ENCODE results near the gene DSG3. TPM values are rescaled to one million over a fixed set of nuclear protein-coding genes. Genes with fewer than 3 reads are reported as not detected.

Gene DSG3
- total RNA-seq, 1 experiment from 2014 or later: 0.05 TPM

DNA sequence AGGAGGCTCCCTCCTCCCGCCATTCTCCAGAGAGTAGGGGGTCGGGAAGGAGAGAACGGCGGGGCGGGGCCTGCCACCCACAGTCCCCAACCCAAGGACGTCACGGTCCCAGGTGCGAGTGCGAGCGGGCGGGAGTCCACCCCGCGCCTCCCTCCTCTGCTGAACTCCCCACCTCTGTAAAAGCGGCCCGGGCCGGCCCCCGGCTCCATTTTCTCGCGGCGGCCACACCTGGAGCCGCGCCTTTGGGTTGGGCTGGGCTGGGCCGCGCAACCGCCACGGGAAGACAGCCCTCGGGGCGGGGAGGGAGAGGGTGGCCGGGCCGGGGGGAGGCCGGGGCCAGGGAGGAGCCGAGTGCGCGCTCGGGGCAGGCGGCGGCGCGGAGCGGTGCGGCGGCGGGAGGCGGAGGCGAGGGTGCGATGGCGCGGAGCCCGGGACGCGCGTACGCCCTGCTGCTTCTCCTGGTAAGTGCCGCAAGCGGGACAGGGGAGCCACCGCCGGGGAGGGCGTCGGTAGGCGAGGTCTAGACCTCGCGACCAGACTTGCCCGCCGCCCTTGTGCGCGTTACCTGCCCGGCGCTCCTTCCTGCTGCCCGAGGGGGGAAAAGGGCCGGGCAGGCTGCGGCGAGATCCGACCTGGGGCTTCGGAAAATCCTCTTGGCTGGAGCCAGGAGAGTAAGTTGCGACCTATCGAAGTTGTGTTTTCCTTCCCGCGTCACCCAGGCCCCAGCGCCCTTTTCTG is 50.5 kb downstream of the DSG3 start, which contains the start of gene DSG2:
Gene DSG2 (plus strand): TSS at position 342 of the 738 bp plus-strand sequence. CDS start 75 bp downstream, at position 417.
- Histone ChIP-seq H3K79me2 (ENCODE audit: insufficient read depth, low read length) (peaks cover 49% of the 10 kb centered on the region), H4K20me1 (ENCODE audit: insufficient read depth) (no peaks in the 10 kb centered on the region), H3K9me3 (ENCODE audit: control insufficient read depth in 1 of 2, insufficient read depth in 1 of 2, low read depth in 1 of 2, low read length in 2 of 2) (no peaks in the 10 kb centered on the region), H3K36me3 (ENCODE audit: control insufficient read depth in 1 of 2, insufficient read depth in 2 of 2, low read length in 2 of 2) (no peaks in the 10 kb centered on the region), H3K27ac (ENCODE audit: low read depth, low read length) (peak within 1 kb of the TSS; percentile 84), H3K4me2 (ENCODE audit: low read length) (peak within 1 kb of the TSS; percentile 86), H3K27me3 (ENCODE audit: insufficient read depth, low read length) (no peaks in the 10 kb centered on the region), H3K9me2 (ENCODE audit: insufficient read depth) (no peaks in the 10 kb centered on the region), H3K4me1 (ENCODE audit: control insufficient read depth in 1 of 2, insufficient read depth in 2 of 2, low read length in 2 of 2) (peaks cover 14 to 23% of the 10 kb centered on the region in 2 experiments), H2AFZ (ENCODE audit: low read depth, low read length, poor library complexity, severe bottlenecking) (no peak within 1 kb of the TSS), H3K9ac (ENCODE audit: low read length) (peak within 1 kb of the TSS; percentile 98), H3K4me3 (replicated peaks in 1 of 2; ENCODE audit: low read depth in 1 of 2, low read length in 2 of 2) (peak within 1 kb of the TSS; percentile 92 to 99)
- intact Hi-C loops (cut with micrococcal nuclease): no loop called here
- POLR2A ChIA-PET: no interaction called here
- DNase-seq (ENCODE audit: low read depth, low spot score) (no peak), ATAC-seq (peak; percentile 91)
- no TSS peak for BruUV-seq (replicated peaks)
- CTCF ChIA-PET: interaction anchor here (1.0 to 1.2 kb wide), 2 partner anchors 14 to 73 kb away, joined by 3 read pairs; no protein-coding TSS in a partner anchor
- RAD21 ChIA-PET (ENCODE audit: low non-redundant PET in 1 of 2, low total read pairs in 2 of 2, uncharacterized antibody in 2 of 2, unreplicated experiment in 2 of 2): interaction anchor here in 1 of 2 experiments (0.6 kb wide), 1 partner anchor 74 kb away, joined by 3 read pairs; no protein-coding TSS in a partner anchor
- TF ChIP-seq POLR2A (IDR thresholded peaks at IDR 0.05; ENCODE audit: borderline replicate concordance, extremely low read depth, insufficient read depth, insufficient read length) (peak; percentile 15), YY1 (IDR thresholded peaks at IDR 0.05; ENCODE audit: extremely low read depth, insufficient replicate concordance, low read depth, low read length) (peak; percentile 68), CEBPB (IDR thresholded peaks at IDR 0.05; ENCODE audit: low read depth) (no peak), POLR2AphosphoS5 (IDR thresholded peaks at IDR 0.05; ENCODE audit: low read depth, low read length) (peak; percentile 62; the same call in 1 of the 2 replicates), SIN3A (IDR thresholded peaks at IDR 0.05; ENCODE audit: low read depth) (peak; percentile 5; the same call in 1 of the 2 replicates), ZFX (IDR thresholded peaks at IDR 0.05) (peak; percentile 78)
- TF ChIP-seq, protein P1, sequence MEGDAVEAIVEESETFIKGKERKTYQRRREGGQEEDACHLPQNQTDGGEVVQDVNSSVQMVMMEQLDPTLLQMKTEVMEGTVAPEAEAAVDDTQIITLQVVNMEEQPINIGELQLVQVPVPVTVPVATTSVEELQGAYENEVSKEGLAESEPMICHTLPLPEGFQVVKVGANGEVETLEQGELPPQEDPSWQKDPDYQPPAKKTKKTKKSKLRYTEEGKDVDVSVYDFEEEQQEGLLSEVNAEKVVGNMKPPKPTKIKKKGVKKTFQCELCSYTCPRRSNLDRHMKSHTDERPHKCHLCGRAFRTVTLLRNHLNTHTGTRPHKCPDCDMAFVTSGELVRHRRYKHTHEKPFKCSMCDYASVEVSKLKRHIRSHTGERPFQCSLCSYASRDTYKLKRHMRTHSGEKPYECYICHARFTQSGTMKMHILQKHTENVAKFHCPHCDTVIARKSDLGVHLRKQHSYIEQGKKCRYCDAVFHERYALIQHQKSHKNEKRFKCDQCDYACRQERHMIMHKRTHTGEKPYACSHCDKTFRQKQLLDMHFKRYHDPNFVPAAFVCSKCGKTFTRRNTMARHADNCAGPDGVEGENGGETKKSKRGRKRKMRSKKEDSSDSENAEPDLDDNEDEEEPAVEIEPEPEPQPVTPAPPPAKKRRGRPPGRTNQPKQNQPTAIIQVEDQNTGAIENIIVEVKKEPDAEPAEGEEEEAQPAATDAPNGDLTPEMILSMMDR (IDR thresholded peaks at IDR 0.05 in 2 of 3, conservative IDR thresholded peaks at IDR 0.05 in 1 of 3; ENCODE audit: borderline replicate concordance in 1 of 3, insufficient read depth in 1 of 3, low read depth in 2 of 3, low read length in 2 of 3): no peak
- TF ChIP-seq, protein P2, sequence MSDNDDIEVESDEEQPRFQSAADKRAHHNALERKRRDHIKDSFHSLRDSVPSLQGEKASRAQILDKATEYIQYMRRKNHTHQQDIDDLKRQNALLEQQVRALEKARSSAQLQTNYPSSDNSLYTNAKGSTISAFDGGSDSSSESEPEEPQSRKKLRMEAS (IDR thresholded peaks at IDR 0.05): peak; percentile 41
